LNCAP (cell line): ENCODE data around the gene DLGAP1.

ENCODE experiments used
- TF ChIP-seq, protein P1 (sequence below): fragments of 450-650 bp; IDR thresholded peaks from 2 replicates; pipeline ENCODE4 v1.5.1; 2017; ENCODE audit warnings: mild to moderate bottlenecking

Gene DLGAP1

DNA sequence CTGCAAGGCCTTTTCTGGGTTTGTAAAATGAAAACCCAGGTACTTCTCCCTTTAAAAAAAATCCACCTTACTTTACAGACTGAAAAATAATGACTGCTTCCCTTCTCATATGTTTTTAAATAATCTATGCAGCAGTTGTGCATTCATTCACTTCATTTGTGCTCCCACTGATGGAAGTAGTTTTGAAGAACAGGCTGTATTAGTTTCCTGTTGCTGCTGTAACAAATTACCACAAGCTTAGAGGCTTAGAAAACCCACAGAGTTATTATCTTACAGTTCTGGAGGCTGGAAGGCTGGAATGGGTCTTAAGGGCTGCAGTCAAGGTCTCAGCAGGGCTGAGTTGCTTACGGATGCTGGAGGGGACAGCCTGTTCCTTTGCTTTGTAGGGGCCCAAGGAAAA is 670.2 kb downstream of the DLGAP1 start:
- TF ChIP-seq, protein P1, sequence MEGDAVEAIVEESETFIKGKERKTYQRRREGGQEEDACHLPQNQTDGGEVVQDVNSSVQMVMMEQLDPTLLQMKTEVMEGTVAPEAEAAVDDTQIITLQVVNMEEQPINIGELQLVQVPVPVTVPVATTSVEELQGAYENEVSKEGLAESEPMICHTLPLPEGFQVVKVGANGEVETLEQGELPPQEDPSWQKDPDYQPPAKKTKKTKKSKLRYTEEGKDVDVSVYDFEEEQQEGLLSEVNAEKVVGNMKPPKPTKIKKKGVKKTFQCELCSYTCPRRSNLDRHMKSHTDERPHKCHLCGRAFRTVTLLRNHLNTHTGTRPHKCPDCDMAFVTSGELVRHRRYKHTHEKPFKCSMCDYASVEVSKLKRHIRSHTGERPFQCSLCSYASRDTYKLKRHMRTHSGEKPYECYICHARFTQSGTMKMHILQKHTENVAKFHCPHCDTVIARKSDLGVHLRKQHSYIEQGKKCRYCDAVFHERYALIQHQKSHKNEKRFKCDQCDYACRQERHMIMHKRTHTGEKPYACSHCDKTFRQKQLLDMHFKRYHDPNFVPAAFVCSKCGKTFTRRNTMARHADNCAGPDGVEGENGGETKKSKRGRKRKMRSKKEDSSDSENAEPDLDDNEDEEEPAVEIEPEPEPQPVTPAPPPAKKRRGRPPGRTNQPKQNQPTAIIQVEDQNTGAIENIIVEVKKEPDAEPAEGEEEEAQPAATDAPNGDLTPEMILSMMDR: no peak

- TF ChIP-seq, protein P1: no peak
Observed at GRCh38 chr18:3782901-3783300, 672.2 kb downstream of the DLGAP1 start.

GRCh38 chr18:3777719-3778118 is 677.4 kb downstream of the DLGAP1 start:
- TF ChIP-seq, protein P1: no peak

- TF ChIP-seq, protein P1: no peak
Observed at GRCh38 chr18:3777122-3777521, 678.0 kb downstream of the DLGAP1 start.

DNA sequence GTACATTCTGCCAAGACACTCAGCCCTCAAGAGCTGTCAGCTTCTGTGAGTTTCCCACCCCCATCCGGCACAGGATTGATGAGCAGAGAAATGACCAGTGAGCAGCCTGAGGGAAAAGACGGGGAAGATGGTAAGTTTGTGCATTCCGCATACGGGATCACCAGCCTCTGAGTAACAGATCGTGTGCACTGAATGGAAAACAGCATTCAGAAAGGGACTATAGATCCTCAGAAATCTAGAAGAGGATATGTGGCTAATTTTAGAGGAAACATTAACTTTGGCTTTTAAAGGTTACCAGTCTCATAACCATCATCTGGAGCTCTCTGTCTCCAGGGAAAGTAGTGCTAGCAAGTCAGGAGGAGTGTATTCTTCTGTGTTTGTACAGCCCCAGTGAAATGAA is 679.1 kb downstream of the DLGAP1 start:
- TF ChIP-seq, protein P1: no peak

DNA sequence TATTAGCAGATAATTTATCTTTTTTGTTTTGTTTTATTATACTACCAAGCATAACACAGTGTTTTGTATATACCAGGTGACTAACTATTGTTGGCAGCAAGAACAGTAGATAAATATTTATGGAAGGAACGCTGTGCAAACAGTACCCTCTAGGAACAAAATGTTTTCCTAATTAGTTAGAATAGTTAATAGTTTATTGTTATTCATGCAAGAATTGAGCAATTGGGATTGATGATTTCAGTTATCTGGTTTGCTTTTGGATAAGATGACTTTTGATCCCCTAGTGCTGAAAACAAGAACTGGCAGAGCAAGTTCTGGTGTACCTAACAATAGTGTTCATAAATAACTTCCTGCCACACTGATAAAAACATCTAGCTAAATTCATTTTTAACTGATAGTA is 681.8 kb downstream of the DLGAP1 start:
- TF ChIP-seq, protein P1: 0 out of 2 replicates have a peak, but pooled peaks have one; percentile 20

- TF ChIP-seq, protein P1: peak; percentile 98
Observed at GRCh38 chr18:3771121-3771971, 683.8 kb downstream of the DLGAP1 start.
